ENCODE measurements around the gene BCAS1.

Gene BCAS1

DNA sequence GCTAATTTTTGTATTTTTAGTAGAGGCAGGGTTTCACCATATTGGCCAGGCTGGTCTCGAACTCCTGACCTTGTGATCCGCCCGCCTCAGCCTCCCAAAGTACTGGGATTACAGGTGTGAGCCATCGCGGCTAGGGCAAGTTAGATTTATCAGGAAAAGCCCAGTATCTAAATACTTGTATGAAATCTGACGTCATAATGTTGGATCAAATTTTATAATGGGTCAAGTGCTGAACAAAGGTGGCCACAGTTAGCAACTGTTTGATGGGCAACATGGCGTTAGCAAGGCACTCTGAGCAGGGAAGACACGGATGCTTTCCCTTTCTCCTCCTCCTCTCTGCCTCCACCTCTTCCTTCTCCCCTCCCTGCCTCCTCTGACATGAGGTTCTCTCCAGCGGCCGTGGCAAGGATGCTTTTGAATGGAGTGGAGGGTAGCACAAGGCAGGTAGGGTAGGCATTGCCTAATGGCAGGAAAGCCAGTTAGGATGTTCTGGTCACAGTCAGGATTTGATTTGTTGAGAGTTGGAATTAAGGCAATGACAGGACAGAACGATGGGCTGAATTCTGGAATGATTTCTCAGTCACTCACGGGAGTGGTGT lies 149.6 kb downstream of the BCAS1 start:
- TF ChIP-seq, protein P1, sequence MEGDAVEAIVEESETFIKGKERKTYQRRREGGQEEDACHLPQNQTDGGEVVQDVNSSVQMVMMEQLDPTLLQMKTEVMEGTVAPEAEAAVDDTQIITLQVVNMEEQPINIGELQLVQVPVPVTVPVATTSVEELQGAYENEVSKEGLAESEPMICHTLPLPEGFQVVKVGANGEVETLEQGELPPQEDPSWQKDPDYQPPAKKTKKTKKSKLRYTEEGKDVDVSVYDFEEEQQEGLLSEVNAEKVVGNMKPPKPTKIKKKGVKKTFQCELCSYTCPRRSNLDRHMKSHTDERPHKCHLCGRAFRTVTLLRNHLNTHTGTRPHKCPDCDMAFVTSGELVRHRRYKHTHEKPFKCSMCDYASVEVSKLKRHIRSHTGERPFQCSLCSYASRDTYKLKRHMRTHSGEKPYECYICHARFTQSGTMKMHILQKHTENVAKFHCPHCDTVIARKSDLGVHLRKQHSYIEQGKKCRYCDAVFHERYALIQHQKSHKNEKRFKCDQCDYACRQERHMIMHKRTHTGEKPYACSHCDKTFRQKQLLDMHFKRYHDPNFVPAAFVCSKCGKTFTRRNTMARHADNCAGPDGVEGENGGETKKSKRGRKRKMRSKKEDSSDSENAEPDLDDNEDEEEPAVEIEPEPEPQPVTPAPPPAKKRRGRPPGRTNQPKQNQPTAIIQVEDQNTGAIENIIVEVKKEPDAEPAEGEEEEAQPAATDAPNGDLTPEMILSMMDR (conservative IDR thresholded peaks at IDR 0.05): no peak
- no peak for TF ChIP-seq ZFX (IDR thresholded peaks at IDR 0.05)
- no peak overlapping the region for H3K27ac ChIP-seq

DNA sequence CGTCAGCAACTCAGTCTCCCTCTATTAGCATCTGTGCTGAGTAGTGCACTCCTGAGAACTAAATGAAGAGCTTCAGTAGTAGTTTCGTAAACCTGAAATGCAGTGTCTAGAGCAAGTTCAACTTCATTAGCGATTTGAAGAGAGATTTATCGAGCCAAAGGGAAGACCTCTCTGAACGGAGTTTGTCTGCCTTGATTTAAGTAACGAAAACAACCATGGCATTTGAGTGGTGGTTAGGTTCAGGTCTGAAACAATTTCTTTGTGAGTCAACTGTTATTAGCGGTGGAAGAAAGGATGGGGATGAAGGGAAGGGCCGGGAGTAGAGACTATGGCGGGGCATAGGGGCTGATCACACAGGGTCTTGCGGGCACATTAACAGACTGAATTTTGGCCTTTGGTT lies 150.5 kb downstream of the BCAS1 start:
- TF ChIP-seq, protein P1 (conservative IDR thresholded peaks at IDR 0.05): no peak
- no peak for TF ChIP-seq ZFX (IDR thresholded peaks at IDR 0.05)
- H3K27ac ChIP-seq: no peak overlapping the region

DNA sequence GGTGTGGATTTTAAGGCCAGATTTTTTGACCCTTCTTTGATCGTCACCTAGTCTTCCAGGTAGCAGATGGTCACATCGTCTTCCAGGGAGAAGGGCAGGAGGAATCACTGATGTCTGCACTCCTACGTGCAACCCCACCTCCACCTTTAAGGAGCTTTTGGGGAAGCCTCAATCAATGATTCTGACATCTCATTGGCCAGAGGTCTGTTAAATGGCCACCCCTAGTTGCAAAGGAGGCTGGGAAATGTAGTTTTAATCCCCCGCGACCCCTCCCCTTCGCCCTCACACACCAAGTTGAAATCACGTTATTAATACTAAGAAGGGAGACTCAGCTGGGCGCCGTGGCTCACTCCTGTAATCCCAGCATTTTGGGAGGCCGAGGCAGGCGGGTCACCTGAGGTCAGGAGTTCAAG lies 151.4 kb downstream of the BCAS1 start:
- H3K27ac ChIP-seq: no peak overlapping the region
- TF ChIP-seq ZFX (IDR thresholded peaks at IDR 0.05): no peak
- TF ChIP-seq, protein P1 (conservative IDR thresholded peaks at IDR 0.05): no peak

DNA sequence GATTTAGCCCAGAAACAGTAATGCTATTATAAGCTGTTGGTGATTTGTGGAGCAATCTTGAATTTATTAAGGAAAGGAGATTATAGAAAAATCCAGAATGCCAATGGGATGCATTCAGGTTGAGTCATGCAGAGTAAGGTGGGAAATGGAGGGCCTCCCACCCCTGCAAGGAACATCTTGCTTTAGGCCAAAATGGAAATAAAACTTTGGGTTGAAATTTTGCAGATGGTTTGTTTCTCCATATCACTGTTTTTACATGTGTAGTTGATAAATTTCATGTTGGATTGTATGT lies 152.4 kb downstream of the BCAS1 start:
- H3K27ac ChIP-seq: no peak overlapping the region
- TF ChIP-seq, protein P1 (conservative IDR thresholded peaks at IDR 0.05): no peak
- no peak for TF ChIP-seq ZFX (IDR thresholded peaks at IDR 0.05)

DNA sequence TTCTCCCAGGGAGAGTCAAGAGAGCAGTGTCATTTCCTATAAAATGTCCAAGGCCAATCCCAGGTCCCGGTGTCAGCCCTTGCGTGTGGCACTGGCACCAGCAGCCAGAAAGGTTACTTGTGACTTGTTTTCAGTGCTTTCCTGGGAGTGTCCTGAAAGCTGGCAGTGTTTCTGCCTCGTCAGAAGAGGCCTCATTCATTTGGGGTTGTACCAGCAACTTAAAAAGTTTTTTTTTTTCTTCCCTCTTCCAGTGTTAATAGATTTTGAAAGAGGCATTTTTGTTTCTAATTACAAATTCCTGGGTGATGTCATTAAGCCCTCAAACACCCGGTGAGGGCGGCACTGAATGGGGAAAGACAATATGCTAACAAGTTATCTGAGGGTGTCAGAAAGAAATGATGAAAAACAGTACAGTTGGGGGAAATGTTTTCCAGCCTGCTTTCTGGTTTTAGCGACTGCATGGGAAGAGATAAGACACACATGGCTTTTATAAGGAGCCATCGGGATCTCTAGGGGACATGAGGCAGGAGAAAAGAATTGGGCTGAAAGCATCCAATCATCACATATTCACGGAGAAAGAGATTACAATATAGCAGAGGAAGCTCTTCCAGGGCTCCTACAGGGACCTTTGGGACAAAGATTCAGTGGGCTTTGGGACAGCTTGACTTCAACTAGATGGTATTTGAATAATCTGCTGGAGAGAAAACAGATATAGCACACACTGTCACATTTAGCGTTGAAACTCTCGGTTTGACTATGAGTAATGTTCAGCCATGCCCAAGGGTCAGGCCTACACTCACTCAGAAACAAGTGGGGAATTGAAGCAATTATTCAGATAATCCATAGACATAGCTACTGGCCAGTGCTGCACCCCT lies 153.0 kb downstream of the BCAS1 start:
- TF ChIP-seq, protein P1 (conservative IDR thresholded peaks at IDR 0.05): no peak
- no peak for TF ChIP-seq ZFX (IDR thresholded peaks at IDR 0.05)

DNA sequence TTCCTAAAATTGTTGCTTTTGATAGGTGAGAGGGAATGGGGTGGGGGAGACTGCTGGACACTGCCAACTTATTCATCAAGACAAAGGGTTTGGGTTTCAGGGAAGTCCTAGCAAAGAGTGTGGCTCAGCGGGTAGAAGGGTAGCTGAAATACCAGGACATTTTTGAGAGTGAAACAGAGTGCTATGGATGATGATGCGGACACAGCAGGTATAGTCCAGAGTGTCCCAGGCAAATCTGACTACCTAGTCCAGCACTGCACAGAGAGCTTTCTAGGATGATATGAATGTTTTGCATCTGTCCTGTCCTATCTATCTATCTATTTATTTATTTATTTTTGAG lies 154.3 kb downstream of the BCAS1 start:
- peak overlapping the region; percentile 62 for H3K27ac ChIP-seq

More for the DNA sequence above, 153.0 kb downstream of the BCAS1 start:
- no peak overlapping the region for H3K27ac ChIP-seq

More for the DNA sequence above, 154.3 kb downstream of the BCAS1 start:
- TF ChIP-seq ZFX (IDR thresholded peaks at IDR 0.05): no peak
- TF ChIP-seq, protein P1 (conservative IDR thresholded peaks at IDR 0.05): 0 out of 2 replicates have a peak, but pooled peaks have one; percentile 62

Data from C4-2B (cell line).